ENCODE results near the gene COQ10A.

GRCh38 chr12:56271031-56271430, 4.3 kb downstream of the COQ10A start:
- TF ChIP-seq CTCF (IDR thresholded peaks at IDR 0.05): peak in 1 of 5 experiments; percentile 21
- no peak for TF ChIP-seq POLR2A (IDR thresholded peaks at IDR 0.05)

Measured in tibial nerve (tissue), 3 donors.